ENCODE results near the gene RASAL3.

GRCh38 chr19:15506074-15506571 lies 41.8 kb upstream of the RASAL3 start:
- TF ChIP-seq CTCF (IDR thresholded peaks at IDR 0.05) (no peak), POLR2A (IDR thresholded peaks at IDR 0.05) (no peak)

Data from upper lobe of left lung (tissue), 4 donors.